K562 (cell line): Measurements from ENCODE around the gene WNT7B. TPM values are rescaled to one million over a fixed set of nuclear protein-coding genes. Genes with fewer than 3 reads are reported as not detected.

Experiments used
- SAP30 ChIP-seq: fragments of 200-600 bp; sonication (generic); IDR thresholded peaks from 2 replicates; pipeline ENCODE4 v1.6.1; 2012; ENCODE audit warnings: borderline replicate concordance, low read depth, mild to moderate bottlenecking, moderate library complexity, low read length, control low read depth, inconsistent platforms; ENCODE audit not compliant: insufficient read depth, poor library complexity, severe bottlenecking
- polyA plus RNA-seq, 8 experiments: library from polyadenylated mRNA; depleted of rRNA in 4 of 8; stranded (reverse) in 5 of 8; unstranded in 3 of 8; fragments of >200 nt; fragmentation: Nextera tagmentation in 2 of 8; fragmentation: Illumina TruSeq in 1 of 8; extraction: Ambion mirVana in 2 of 8; extraction: Trizol in 1 of 8; gene quantifications; 2 replicates each; pipeline versions ENCODE4 v1.2.1 to v1.2.3, GENCODE V29; 2011 to 2014; ENCODE audit warnings: inconsistent platforms in 1 of 8, missing spikeins in 1 of 8
- total RNA-seq, 7 experiments: library from RNA; depleted of rRNA in 6 of 7; stranded (reverse); fragments of >200 nt in 6 of 7; fragmentation: Illumina TruSeq in 2 of 7; extraction: Trizol in 2 of 7; gene quantifications; 2 replicates each; pipeline versions ENCODE4 v1.2.1 to v1.2.3, GENCODE V29; 2011 to 2021; ENCODE audit warnings: low replicate concordance in 1 of 7
- TF ChIP-seq, protein P1 (sequence below), 2 experiments: IDR thresholded peaks; 2 replicates each; pipeline ENCODE4 v1.6.1; 2011; ENCODE audit warnings: borderline replicate concordance in 1 of 2, control low read depth in 1 of 2, low read depth in 1 of 2, low read length in 1 of 2, mild to moderate bottlenecking in 1 of 2, mixed read lengths in 1 of 2, moderate library complexity in 1 of 2; ENCODE audit not compliant: insufficient read depth in 1 of 2, insufficient read length in 1 of 2, poor library complexity in 1 of 2, severe bottlenecking in 1 of 2; ENCODE audit errors: extremely low read depth in 1 of 2
- TF ChIP-seq, protein P2 (sequence below): sonication (generic); formaldehyde crosslinking; IDR thresholded peaks from 2 replicates; pipeline ENCODE4 v1.4.0; 2020; ENCODE audit warnings: mild to moderate bottlenecking, missing genetic modification reagents

The WNT7B gene
- total and polyA plus RNA-seq, 9 of the 15 experiments (the other 6 are each of a cell fraction or from before 2014, with no cell fraction given): not detected

DNA sequence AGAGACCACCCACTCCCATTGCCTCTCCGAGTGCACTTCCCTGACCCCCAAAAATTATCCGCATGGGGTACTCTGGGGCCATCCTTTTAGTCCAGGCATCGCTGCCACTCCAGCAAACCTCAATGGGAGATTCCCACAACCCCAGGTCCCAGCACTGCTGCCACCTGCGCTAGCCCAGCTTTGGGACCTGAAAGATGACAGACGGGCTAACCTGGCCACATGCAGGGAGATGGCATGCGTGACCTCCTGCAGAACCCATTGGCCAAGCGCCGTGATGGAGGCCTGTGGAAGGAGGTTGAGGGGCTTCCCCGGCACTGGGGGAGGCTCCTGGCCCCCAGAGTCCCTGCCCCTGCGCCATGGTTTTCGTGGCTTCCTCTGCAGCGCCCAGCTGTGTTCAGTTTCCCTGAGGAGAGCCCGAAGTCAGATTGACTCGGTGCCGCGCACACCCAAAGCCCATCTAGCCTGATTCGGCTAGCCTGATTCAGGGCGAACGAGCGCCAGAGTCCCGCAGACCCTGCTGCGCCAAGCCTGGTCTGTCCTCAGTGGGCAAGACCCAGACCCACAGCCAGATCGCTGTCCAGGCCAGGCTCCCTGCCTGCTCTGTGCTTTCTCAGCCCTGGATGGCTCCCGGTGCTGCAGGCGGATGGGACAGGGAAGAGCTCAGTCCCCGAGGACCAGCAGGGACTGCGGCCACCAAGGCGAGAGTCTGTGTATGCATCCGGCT is 751 bp upstream of the WNT7B start (continued):
- TF ChIP-seq, protein P1, sequence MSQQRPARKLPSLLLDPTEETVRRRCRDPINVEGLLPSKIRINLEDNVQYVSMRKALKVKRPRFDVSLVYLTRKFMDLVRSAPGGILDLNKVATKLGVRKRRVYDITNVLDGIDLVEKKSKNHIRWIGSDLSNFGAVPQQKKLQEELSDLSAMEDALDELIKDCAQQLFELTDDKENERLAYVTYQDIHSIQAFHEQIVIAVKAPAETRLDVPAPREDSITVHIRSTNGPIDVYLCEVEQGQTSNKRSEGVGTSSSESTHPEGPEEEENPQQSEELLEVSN (IDR thresholded peaks at IDR 0.05; ENCODE audit: borderline replicate concordance in 1 of 2, extremely low read depth in 1 of 2, insufficient read depth in 1 of 2, insufficient read length in 1 of 2, low read depth in 1 of 2, low read length in 1 of 2, poor library complexity in 1 of 2, severe bottlenecking in 1 of 2): no peak
- TF ChIP-seq SAP30: no peak
- TF ChIP-seq, protein P2, sequence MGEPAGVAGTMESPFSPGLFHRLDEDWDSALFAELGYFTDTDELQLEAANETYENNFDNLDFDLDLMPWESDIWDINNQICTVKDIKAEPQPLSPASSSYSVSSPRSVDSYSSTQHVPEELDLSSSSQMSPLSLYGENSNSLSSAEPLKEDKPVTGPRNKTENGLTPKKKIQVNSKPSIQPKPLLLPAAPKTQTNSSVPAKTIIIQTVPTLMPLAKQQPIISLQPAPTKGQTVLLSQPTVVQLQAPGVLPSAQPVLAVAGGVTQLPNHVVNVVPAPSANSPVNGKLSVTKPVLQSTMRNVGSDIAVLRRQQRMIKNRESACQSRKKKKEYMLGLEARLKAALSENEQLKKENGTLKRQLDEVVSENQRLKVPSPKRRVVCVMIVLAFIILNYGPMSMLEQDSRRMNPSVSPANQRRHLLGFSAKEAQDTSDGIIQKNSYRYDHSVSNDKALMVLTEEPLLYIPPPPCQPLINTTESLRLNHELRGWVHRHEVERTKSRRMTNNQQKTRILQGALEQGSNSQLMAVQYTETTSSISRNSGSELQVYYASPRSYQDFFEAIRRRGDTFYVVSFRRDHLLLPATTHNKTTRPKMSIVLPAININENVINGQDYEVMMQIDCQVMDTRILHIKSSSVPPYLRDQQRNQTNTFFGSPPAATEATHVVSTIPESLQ: no peak
- TF ChIP-seq, all 486 proteins: peak for 0
